ENCODE data around the gene TMEM130.

TMEM130 gene

GRCh38 chr7:98878365-98879197, 8.8 kb upstream of the TMEM130 start, which contains the start of gene TRRAP:
TSS of gene TRRAP (plus strand) at chr7:98878532. CDS start at chr7:98881151, 2,619 bp downstream.
- in situ Hi-C loops (cut with HindIII; ENCODE audit: low sequenced_read_pairs): loop anchor here (10.0 kb wide), 1 partner anchor 584 kb away; no protein-coding TSS in a partner anchor

GRCh38 chr7:98877692-98878364, 8.0 kb upstream of the TMEM130 start:
- in situ Hi-C loops (cut with HindIII; ENCODE audit: low sequenced_read_pairs): loop anchor here (10.0 kb wide), 1 partner anchor 583 kb away; no protein-coding TSS in a partner anchor

GRCh38 chr7:98877146-98877545, 7.3 kb upstream of the TMEM130 start:
- in situ Hi-C loops (cut with HindIII; ENCODE audit: low sequenced_read_pairs): loop anchor here (10.0 kb wide), 1 partner anchor 582 kb away; no protein-coding TSS in a partner anchor

- in situ Hi-C loops (cut with HindIII; ENCODE audit: low sequenced_read_pairs): loop anchor here (10.0 kb wide), 1 partner anchor 581 kb away; no protein-coding TSS in a partner anchor
Measured at GRCh38 chr7:98875501-98875900, 5.7 kb upstream of the TMEM130 start.

- in situ Hi-C loops (cut with HindIII; ENCODE audit: low sequenced_read_pairs): loop anchor here (10.0 to 25.0 kb wide), 2 partner anchors 438 to 580 kb away; no protein-coding TSS in a partner anchor
Measured at GRCh38 chr7:98874942-98875341, 5.1 kb upstream of the TMEM130 start.

- in situ Hi-C loops (cut with HindIII; ENCODE audit: low sequenced_read_pairs): loop anchor here (10.0 to 25.0 kb wide), 2 partner anchors 436 to 579 kb away; no protein-coding TSS in a partner anchor
Measured at GRCh38 chr7:98873610-98874009, 3.8 kb upstream of the TMEM130 start.

GRCh38 chr7:98872328-98872924, 2.6 kb upstream of the TMEM130 start:
- in situ Hi-C loops (cut with HindIII; ENCODE audit: low sequenced_read_pairs): loop anchor here (10.0 to 25.0 kb wide), 2 partner anchors 435 to 578 kb away; no protein-coding TSS in a partner anchor

GRCh38 chr7:98870807-98871491, 1.1 kb upstream of the TMEM130 start:
- in situ Hi-C loops (cut with HindIII; ENCODE audit: low sequenced_read_pairs): loop anchor here (10.0 to 25.0 kb wide), 2 partner anchors 434 to 576 kb away; no protein-coding TSS in a partner anchor

GRCh38 chr7:98870121-98870651, 372 bp upstream of the TMEM130 start:
- in situ Hi-C loops (cut with HindIII; ENCODE audit: low sequenced_read_pairs): loop anchor here (10.0 to 25.0 kb wide), 2 partner anchors 433 to 575 kb away; no protein-coding TSS in a partner anchor

GRCh38 chr7:98869027-98869596, 702 bp downstream of the TMEM130 start:
- in situ Hi-C loops (cut with HindIII; ENCODE audit: low sequenced_read_pairs): loop anchor here (25.0 kb wide), 1 partner anchor 432 kb away; no protein-coding TSS in a partner anchor

GRCh38 chr7:98868450-98868849, 1.4 kb downstream of the TMEM130 start:
- in situ Hi-C loops (cut with HindIII; ENCODE audit: low sequenced_read_pairs): loop anchor here (25.0 kb wide), 1 partner anchor 431 kb away; no protein-coding TSS in a partner anchor

- in situ Hi-C loops (cut with HindIII; ENCODE audit: low sequenced_read_pairs): loop anchor here (25.0 kb wide), 1 partner anchor 429 kb away; no protein-coding TSS in a partner anchor
Measured at GRCh38 chr7:98866765-98867164, 3.0 kb downstream of the TMEM130 start.

GRCh38 chr7:98866351-98866750, 3.5 kb downstream of the TMEM130 start:
- in situ Hi-C loops (cut with HindIII; ENCODE audit: low sequenced_read_pairs): loop anchor here (25.0 kb wide), 1 partner anchor 429 kb away; no protein-coding TSS in a partner anchor

- in situ Hi-C loops (cut with HindIII; ENCODE audit: low sequenced_read_pairs): loop anchor here (25.0 kb wide), 1 partner anchor 428 kb away; no protein-coding TSS in a partner anchor
Measured at GRCh38 chr7:98864731-98865453, 4.9 kb downstream of the TMEM130 start.

- in situ Hi-C loops (cut with HindIII; ENCODE audit: low sequenced_read_pairs): loop anchor here (25.0 kb wide), 1 partner anchor 426 kb away; no protein-coding TSS in a partner anchor
Measured at GRCh38 chr7:98863601-98864000, 6.2 kb downstream of the TMEM130 start.

GRCh38 chr7:98862716-98863420, 6.9 kb downstream of the TMEM130 start:
- in situ Hi-C loops (cut with HindIII; ENCODE audit: low sequenced_read_pairs): loop anchor here (25.0 kb wide), 1 partner anchor 426 kb away; no protein-coding TSS in a partner anchor

- in situ Hi-C loops (cut with HindIII; ENCODE audit: low sequenced_read_pairs): loop anchor here (25.0 kb wide), 1 partner anchor 425 kb away; no protein-coding TSS in a partner anchor
Measured at GRCh38 chr7:98862203-98862602, 7.6 kb downstream of the TMEM130 start.

- in situ Hi-C loops (cut with HindIII; ENCODE audit: low sequenced_read_pairs): loop anchor here (25.0 kb wide), 1 partner anchor 423 kb away; no protein-coding TSS in a partner anchor
Measured at GRCh38 chr7:98860071-98860470, 9.7 kb downstream of the TMEM130 start.
